Midbrain (tissue), 1 donor: ENCODE results near the gene OR2W1.

Experiments
- DNase-seq: peaks from one replicate; lab custom pipeline; 2025; lab: John Stamatoyannopoulos, UW

Gene OR2W1

DNA sequence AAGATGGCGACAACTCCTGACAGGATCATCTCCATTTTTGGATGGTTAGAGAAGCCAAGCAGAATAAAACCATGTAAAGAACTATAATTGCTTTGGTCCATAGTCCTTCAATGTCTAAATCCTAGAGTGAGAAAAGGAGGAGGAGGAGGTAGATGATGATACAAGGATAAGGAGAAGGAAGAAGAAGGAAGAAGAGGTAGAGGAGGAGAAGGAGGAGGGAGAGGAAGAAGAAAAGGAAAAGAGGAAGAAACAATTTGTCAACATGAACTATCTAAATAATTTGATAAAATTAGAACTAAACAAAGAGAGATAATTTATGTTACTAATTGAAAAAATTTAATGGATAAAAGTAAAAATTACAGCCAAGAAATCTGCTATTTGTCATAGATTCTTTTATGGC is at the start of gene OR2W1:
Gene OR2W1 (minus strand): TSS at position 101 of the 400 bp plus-strand sequence. CDS start 0 bp downstream, at position 101.
- no peak for DNase-seq

DNA sequence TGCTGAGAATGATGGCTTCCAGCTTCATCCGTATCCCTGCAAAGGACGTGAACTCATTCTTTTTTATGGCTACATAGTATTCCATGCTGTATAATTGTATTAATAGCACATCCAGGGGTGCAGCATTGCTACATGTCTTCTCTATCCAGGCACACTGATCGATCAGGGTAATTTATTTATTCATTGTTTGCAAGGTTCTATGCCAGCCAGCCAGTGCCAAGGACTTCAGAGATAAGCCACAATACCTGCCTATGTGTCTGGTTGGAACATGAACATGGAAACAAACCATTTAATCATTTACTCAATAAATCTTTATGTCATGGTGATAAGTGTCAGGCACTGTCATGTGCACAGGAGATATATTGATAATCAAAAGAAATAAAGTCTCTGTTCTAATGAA is 48.0 kb upstream of the OR2W1 start:
- DNase-seq: no peak

DNA sequence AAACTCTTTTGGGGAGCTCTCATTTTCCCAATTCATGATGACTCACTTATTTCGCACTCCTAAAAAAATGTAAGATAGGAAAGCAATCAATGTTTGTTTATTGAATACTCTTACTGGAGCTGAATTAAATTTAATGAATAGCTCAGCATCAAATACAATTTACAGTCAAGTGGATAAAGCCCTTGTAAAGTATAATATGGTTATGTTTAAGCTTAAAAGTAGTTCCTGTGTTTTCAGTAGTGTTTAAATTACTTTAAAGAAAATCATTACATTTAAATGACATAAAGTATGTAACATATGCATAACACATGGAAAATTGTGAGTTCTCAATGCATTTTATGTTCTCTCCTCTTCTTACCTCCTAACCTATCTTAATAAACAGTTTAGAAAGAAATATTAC is 42.2 kb upstream of the OR2W1 start, which contains the start of gene OR2B3:
Gene OR2B3 (minus strand): TSS at position 101 of the 400 bp plus-strand sequence. CDS start 65 bp downstream, at position 36.
- no peak for DNase-seq

GRCh38 chr6:29082457-29082856 is 37.5 kb upstream of the OR2W1 start:
- DNase-seq: no peak

- DNase-seq: no peak
These were observed 36.3 kb upstream of the OR2W1 start for GRCh38 chr6:29081312-29081711.

GRCh38 chr6:29079203-29079602 is 34.2 kb upstream of the OR2W1 start:
- no peak for DNase-seq

- no peak for DNase-seq
These were observed 27.1 kb upstream of the OR2W1 start for GRCh38 chr6:29071831-29072723.

- no peak for DNase-seq
These were observed 6.7 kb upstream of the OR2W1 start for GRCh38 chr6:29051680-29052079.

GRCh38 chr6:29035951-29036350 is 9.0 kb downstream of the OR2W1 start:
- DNase-seq: no peak

DNA sequence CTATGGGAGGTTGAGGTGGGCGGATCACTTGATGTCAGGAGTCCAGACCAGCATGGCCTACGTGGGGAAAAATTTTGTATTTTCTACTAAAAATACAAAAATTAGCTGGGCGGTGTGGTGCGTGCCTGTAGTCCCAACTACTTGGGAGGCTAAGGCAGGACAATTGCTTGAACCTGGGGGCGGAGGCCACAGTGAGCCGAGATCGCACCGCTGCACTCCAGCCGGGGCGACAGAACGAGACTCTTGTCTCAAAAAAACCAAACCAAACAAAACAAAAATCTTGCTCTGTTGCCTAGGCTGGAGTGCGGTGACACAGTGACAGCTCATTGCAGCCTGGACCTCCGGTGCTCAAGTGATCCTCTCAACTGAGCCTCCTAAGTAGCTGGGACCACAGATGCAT is 16.2 kb downstream of the OR2W1 start:
- DNase-seq: no peak

- DNase-seq: no peak
These were observed 18.9 kb downstream of the OR2W1 start for GRCh38 chr6:29025927-29026585.

DNA sequence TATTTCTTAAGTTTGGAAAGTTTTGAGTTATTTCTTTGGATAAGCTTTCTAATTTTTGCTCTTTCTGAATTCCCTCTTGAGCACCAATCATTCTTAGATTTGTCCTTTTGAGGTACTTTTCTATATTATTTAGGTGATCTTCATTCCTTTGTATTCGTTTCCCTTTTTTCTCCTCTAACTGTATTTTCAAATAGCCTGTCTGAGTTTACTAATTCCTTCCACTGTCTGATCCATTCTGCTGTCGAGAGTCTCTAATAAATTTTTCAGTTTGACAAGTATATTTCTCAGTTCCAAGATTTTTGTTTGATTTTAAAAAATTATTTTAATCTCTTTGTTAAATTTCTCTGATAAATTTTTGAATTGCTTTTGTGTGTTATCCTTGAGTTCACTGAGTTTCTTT is 23.5 kb downstream of the OR2W1 start:
- no peak for DNase-seq

DNA sequence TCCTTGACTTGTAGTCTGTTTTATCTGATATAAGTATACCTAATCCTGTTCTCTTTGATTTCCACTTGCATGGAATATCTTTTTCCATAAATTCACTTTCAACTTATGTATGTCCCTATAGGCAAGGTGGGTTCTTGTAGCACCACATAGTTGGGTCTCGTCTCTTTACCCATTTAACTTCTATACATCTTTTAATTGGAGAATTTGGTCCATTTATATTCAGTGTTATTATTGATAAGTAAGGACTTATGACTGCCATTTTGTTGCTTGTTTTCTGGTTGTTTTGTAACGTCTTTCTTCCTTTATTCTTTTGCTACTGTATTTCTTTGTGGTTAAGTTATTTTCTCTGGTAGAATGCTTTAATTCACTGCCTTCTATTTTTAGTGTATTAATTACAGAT is 25.3 kb downstream of the OR2W1 start:
- no peak for DNase-seq

GRCh38 chr6:29017428-29017802 is 27.6 kb downstream of the OR2W1 start:
- DNase-seq: no peak

- DNase-seq: peak; percentile 74
These were observed 28.2 kb downstream of the OR2W1 start for GRCh38 chr6:29016559-29017427.

GRCh38 chr6:29014729-29015608 is 30.0 kb downstream of the OR2W1 start:
- DNase-seq: no peak

GRCh38 chr6:29011276-29011734 is 33.7 kb downstream of the OR2W1 start:
- DNase-seq: peak; percentile 33

GRCh38 chr6:29009358-29009757 is 35.6 kb downstream of the OR2W1 start:
- no peak for DNase-seq

- no peak for DNase-seq
These were observed 36.9 kb downstream of the OR2W1 start for GRCh38 chr6:29008089-29008488.

DNA sequence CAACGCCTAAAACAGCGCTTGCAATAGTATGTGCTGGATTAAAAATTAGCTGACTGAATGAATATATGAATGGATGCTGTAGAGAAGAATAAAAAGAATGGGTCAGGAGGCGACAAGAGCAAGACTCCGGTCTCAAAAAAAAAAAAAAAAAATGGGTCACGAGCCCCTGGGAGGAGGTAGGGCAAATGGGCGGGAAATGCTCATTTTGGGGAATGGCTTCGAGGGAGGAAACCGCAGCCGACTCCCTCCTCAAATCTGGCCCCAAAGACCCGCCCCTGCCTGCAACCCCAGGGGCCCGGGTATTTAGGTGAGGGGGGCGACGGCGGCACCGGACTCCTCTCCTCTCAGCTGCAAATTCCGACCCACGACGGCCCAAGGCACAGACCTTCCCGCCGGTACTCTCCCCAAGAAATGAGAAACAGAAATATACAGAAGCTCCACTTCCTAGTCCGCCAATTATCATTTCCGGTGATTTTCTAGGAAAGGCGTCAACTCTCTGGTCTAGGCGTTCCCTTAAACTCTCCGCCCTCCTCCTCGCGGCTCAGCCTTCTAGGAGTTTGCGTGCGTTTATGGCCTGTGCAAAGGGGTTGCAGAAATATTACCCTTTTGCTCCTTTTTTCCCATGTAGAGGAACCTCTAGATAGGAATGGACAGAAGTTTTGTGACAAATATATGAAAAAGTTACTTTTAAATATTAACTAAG is 39.6 kb downstream of the OR2W1 start, which contains the start of gene ZNF311:
Gene ZNF311 (minus strand): TSS at position 133 of the 703 bp plus-strand sequence. CDS start 1,361 bp downstream, outside the sequence.
- DNase-seq: peak; percentile 56
